Heart right ventricle (tissue), 16 donors: ENCODE data around the gene HIVEP3. TPM values are rescaled to one million over a fixed set of nuclear protein-coding genes. Genes with fewer than 3 reads are reported as not detected.

Experiments used
- ATAC-seq, 8 donors: fragments of 200-7000 bp; cut with Tn5 transposase; one replicate each; pipeline ENCODE4 v1.9.1; 2020; ENCODE audit warnings: mild to moderate bottlenecking in 8 of 8, moderate library complexity in 8 of 8, moderate number of reproducible peaks in 1 of 8
- DNase-seq, 2 donors: peaks; one replicate each; pipeline ENCODE4 v3.0.0-alpha.2; 2020
- H3K27ac ChIP-seq, 10 donors: fragments of 200-600 bp; sonication (generic) in 2 of 10; one replicate each; pipeline versions ENCODE4 v1.5.0 to v1.8.0; 2020 to 2022; ENCODE audit warnings: mild to moderate bottlenecking in 3 of 10
- H3K27me3 ChIP-seq, 7 donors: fragments of 200-600 bp; one replicate each; pipeline ENCODE4 v1.8.0; 2021 to 2022; ENCODE audit warnings: mild to moderate bottlenecking in 2 of 7
- H3K36me3 ChIP-seq, 9 donors: fragments of 200-600 bp; sonication (generic) in 1 of 9; one replicate each; pipeline versions ENCODE4 v1.5.0 to v1.8.0; 2020 to 2022; ENCODE audit warnings: mild to moderate bottlenecking in 2 of 9
- H3K4me1 ChIP-seq, 9 donors: fragments of 200-600 bp; sonication (generic) in 1 of 9; one replicate each; pipeline versions ENCODE4 v1.5.0 to v1.8.0; 2020 to 2022; ENCODE audit warnings: mild to moderate bottlenecking in 4 of 9
- H3K4me3 ChIP-seq, 10 donors: fragments of 200-600 bp; sonication (generic) in 2 of 10; one replicate each; pipeline versions ENCODE4 v1.5.0 to v1.8.0; 2020 to 2022; ENCODE audit warnings: mild to moderate bottlenecking in 7 of 10, moderate library complexity in 2 of 10
- H3K9me3 ChIP-seq, 11 donors: fragments of 200-600 bp in 10 of 11; sonication (generic) in 2 of 11; one replicate each; pipeline versions ENCODE4 v1.5.0 to v1.8.0; 2013 to 2022; ENCODE audit warnings: mild to moderate bottlenecking in 2 of 11, control low read depth in 1 of 11, moderate library complexity in 1 of 11
- WGBS, 2 donors: extraction: QIAGEN DNeasy Blood & Tissue Kit; methylation state at CpG; one replicate each; pipeline ENCODE4 v1.1.7; 2013; ENCODE audit warnings: inconsistent platforms in 1 of 2; 5-methylcytosine and 5-hydroxymethylcytosine counted together
- intact Hi-C, 10 donors: fragments of 100-400 bp; cut with DNase I; formaldehyde crosslinking; loops; one replicate each; pipeline versions ENCODE4 v1.11.1 to v1.14.2; 2022
- polyA plus RNA-seq, 2 donors: library from polyadenylated mRNA; stranded (reverse); fragments of 200-250 nt; gene quantifications; one replicate each; pipeline ENCODE4 v1.2.3, GENCODE V29; 2013
- total RNA-seq, 10 donors: library from RNA; stranded (reverse); fragmentation: NEBNext Ultra II Directional in 3 of 10; extraction: Animal tissue kit (Norgen Biotek cat#: 25700) in 3 of 10; gene quantifications; one replicate each; pipeline versions ENCODE4 v1.2.1 to v1.2.4, GENCODE V29; 2021 to 2023
- TF ChIP-seq, protein P1 (sequence below), 9 donors: fragments of 200-600 bp; sonication (generic) in 2 of 9; IDR thresholded peaks; one replicate each; pipeline versions ENCODE4 v1.5.0 to v1.8.0; 2021 to 2022; ENCODE audit warnings: antibody characterized with exemption in 9 of 9, mild to moderate bottlenecking in 5 of 9, moderate library complexity in 1 of 9
- donor health status: Arrhythmogenic right ventricular cardiomyopathy.
- donor health status: ischemic (EF 13 %, LVEDD 7.1; RV severe dilation, severe dysfunction).
- donor health status: healthy with polysubstance abuse.
- donor health status: DM: no; HTN: yes; CAD: no.
- donor health status: DM: no; HTN: no; CAD: no.
- donor health status: ischemic (EF 25% LVEDD 6.9; RV normal size, moderate dysfunction).
- donor health status: ischemic (EF 25% LVEDD 5.7; RV mildly dilated, moderate dysfunction).
- donor health status: healthy.
- donor health status: DM: yes; HTN: yes; CAD: no.
- donor health status: Ischemic cardiomyopathy.
- donor health status: ischemic (EF 35%, LVEDD 5.7; RV mildly dilated, moderate dysfunction).
- donor health status: nonischemic (EF 11% LVEDD 7.7; RV severe dilation, severe dysfunction).
- donor health status: DM: yes; HTN: yes; CAD: no.
- donor health status: PGD.
- donor health status: ischemic (EF 29% LVEDD 5.4; RV normal size, mild dysfunction).
- donor health status: nonischemic (EF 23%, LVEDD 6.1; RV moderate dilation, normal function).

The HIVEP3 gene
- total and polyA plus RNA-seq, 12 donors = 2.6 to 7.5 (median 5.2) TPM

DNA sequence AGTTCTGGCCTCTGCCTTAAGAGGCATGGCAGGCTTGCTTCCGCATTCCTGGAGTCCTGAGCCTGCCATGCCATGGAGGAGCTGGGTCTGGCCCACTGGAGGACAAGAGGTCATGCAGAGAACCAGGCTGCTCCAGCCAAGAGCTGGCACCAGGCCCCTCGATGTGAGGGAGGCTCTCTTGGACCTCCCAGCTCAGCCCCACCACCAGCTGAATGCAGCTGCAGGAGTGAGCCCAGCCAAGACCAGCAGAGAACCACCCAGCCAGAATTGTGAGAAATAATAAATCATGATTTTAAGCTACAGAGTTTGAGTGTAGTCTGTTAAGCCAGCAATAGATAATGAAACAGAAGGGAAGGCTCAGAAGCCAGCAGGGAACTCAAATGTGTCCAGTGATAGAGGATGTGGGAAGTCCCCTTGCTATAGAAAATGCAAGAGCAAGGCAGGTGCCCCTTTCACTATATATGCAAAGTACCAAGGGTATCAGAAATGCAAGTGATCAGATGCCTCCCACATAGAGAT is 118.4 kb downstream of the HIVEP3 start:
- Histone ChIP-seq H3K9me3 (peaks cover 0 to 3% (median 0%) of the 10 kb centered on the region in 11 donors), H3K4me3 (no peak overlapping the region), H3K27me3 (no peaks in the 10 kb centered on the region), H3K4me1 (peaks cover 0 to 53% (median 6%) of the 10 kb centered on the region in 9 donors), H3K27ac (peak overlapping the region in 1 of 10 donors; percentile 21), H3K36me3 (no peaks in the 10 kb centered on the region)
- peak; percentile 31 to 84 (median 72) for ATAC-seq
- TF ChIP-seq, protein P1, sequence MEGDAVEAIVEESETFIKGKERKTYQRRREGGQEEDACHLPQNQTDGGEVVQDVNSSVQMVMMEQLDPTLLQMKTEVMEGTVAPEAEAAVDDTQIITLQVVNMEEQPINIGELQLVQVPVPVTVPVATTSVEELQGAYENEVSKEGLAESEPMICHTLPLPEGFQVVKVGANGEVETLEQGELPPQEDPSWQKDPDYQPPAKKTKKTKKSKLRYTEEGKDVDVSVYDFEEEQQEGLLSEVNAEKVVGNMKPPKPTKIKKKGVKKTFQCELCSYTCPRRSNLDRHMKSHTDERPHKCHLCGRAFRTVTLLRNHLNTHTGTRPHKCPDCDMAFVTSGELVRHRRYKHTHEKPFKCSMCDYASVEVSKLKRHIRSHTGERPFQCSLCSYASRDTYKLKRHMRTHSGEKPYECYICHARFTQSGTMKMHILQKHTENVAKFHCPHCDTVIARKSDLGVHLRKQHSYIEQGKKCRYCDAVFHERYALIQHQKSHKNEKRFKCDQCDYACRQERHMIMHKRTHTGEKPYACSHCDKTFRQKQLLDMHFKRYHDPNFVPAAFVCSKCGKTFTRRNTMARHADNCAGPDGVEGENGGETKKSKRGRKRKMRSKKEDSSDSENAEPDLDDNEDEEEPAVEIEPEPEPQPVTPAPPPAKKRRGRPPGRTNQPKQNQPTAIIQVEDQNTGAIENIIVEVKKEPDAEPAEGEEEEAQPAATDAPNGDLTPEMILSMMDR (IDR thresholded peaks at IDR 0.05) = no peak
- 39 to 51% methylated on average over 2 of the region's 2 CpGs for WGBS, 2 donors
- intact Hi-C loops = loop anchor here in 2 of 10 donors (10.0 kb wide), 3 partner anchors 114 to 374 kb away; partner anchors contain the start of gene HIVEP3 (in 1 of the 2)
- DNase-seq = peak; percentile 29 to 80

DNA sequence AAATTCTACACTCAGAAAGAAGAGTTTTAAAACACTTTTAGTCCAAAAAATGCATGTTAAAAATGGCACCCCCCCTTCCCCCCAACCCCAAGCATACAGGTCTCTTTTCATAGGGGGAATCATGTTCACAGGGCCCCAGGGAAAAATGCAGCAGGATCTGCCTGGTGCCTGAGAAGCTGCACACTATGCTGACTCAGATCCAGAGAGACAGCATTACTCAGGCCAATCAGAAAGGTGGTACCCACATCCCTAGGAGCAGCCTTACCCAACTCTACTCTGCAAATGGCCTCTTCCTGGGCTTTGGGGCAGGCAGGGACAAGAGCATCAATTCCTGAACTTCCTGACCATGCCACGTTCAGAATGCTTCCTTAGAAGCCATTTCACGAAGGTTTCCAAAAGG is 119.0 kb downstream of the HIVEP3 start:
- intact Hi-C loops = loop anchor here in 5 of 10 donors (5.0 to 10.0 kb wide), 5 partner anchors 115 to 375 kb away; partner anchors contain the start of gene HIVEP3 (in 1 of the 5)

DNA sequence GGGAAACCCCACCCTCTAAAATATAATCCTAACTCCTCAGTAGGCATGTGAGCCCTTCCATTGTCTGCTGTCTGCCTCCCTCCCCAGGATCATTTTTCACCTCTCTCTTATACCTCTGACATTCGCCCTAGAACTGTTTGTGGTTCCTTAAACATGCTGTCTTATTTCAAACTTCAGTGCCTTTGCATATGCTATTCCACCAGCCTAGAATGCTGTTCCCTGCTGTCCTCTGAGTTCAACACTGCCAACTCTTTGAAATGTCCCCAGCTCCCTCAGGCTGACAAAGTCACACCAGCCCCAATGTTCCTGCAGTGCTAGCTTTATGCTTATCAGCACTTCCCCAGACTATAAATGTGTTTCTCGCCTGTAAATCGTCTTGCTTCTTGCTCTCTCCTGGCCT is 119.5 kb downstream of the HIVEP3 start:
- intact Hi-C loops = loop anchor here in 4 of 10 donors (5.0 to 10.0 kb wide), 3 partner anchors 222 to 227 kb away; no protein-coding TSS in a partner anchor
- Histone ChIP-seq H3K4me3 (no peak overlapping the region), H3K4me1 (peaks cover 0 to 43% (median 6%) of the 10 kb centered on the region in 9 donors), H3K36me3 (no peaks in the 10 kb centered on the region), H3K27me3 (no peaks in the 10 kb centered on the region), H3K27ac (no peak overlapping the region), H3K9me3 (peaks cover 0 to 3% (median 0%) of the 10 kb centered on the region in 11 donors)
- ATAC-seq (no peak), DNase-seq (no peak)
- TF ChIP-seq, protein P1 (IDR thresholded peaks at IDR 0.05) = no peak
- 85% methylated on average over 3 of the region's 3 CpGs for WGBS, 2 donors

More for the DNA sequence above, 119.0 kb downstream of the HIVEP3 start:
- peaks cover 0 to 3% (median 0%) of the 10 kb centered on the region in 11 donors for H3K9me3 ChIP-seq
- peaks cover 0 to 48% (median 6%) of the 10 kb centered on the region in 9 donors for H3K4me1 ChIP-seq
- no peak for DNase-seq
- TF ChIP-seq, protein P1 (IDR thresholded peaks at IDR 0.05) = no peak
- H3K4me3 ChIP-seq = no peak overlapping the region
- no peaks in the 10 kb centered on the region for H3K36me3 ChIP-seq
- no peaks in the 10 kb centered on the region for H3K27me3 ChIP-seq
- 60 to 68% methylated on average over 2 of the region's 2 CpGs for WGBS, 2 donors
- ATAC-seq = peak in 1 of 8 donors; percentile 23
- H3K27ac ChIP-seq = peak overlapping the region in 1 of 10 donors; percentile 21

DNA sequence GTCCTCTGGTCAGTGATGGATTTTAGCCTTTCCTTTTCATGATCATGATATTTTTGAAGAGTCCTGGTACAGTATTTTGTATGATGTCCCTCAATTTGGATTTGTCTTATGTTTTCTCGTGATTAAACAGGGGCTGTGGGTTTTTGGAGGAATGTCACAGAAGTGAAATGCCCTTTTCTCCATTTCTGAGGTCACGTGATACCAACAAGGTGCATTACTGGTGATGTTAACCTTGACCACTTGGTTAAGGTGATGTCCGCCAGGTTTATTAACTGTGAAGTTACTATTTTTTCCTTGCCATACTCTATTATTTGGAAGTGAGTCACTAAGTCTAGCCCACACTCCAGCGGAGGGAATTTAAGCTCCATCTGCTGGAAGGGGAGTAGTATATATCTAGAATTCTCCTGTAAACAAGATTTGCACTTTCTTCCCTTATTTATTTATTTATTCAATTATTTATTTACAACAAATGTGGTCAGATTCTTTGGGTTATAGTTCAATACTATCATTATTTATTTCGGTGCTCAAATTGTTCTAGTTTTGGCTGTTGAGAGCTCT is 123.4 kb downstream of the HIVEP3 start:
- no peak overlapping the region for H3K4me3 ChIP-seq

More for the DNA sequence above, 123.4 kb downstream of the HIVEP3 start:
- Histone ChIP-seq H3K27ac (no peak overlapping the region), H3K4me1 (peaks cover 0 to 28% (median 2%) of the 10 kb centered on the region in 9 donors), H3K27me3 (no peaks in the 10 kb centered on the region), H3K9me3 (peaks cover 0 to 3% (median 0%) of the 10 kb centered on the region in 11 donors), H3K36me3 (no peaks in the 10 kb centered on the region)
- TF ChIP-seq, protein P1 (IDR thresholded peaks at IDR 0.05) = peak in 8 of 9 donors; percentile 5 to 54 (median 39)
- ATAC-seq (no peak), DNase-seq (no peak)
- WGBS, 2 donors = 84 to 89% methylated on average over 5 of the region's 5 CpGs
- intact Hi-C loops = loop anchor here in 7 of 10 donors (1.0 to 10.0 kb wide), 5 partner anchors 218 to 223 kb away; no protein-coding TSS in a partner anchor
